Bronchial epithelial cell (primary cell): Measurements from ENCODE around the gene SSTR5. TPM values are rescaled to one million over a fixed set of nuclear protein-coding genes. Genes with fewer than 3 reads are reported as not detected.
"Not testable (repeated sequence)": the region's sequence is repeated elsewhere in the genome, so short reads cannot be mapped to it uniquely, and the experiment has no call there.

Experiments used
- DNase-seq: peaks from one replicate; pipeline ENCODE4 v3.0.0-alpha.2; 2010; ENCODE audit warnings: low read depth
- FAIRE-seq: peaks from 2 replicates; lab custom pipeline; 2011; peaks lifted over from hg19 to GRCh38; lab: Jason Lieb, UNC
- H3K27me3 ChIP-seq: 2 replicates; pipeline ENCODE4 v1.5.1; 2011; ENCODE audit warnings: low read length; ENCODE audit not compliant: control insufficient read depth, insufficient read depth
- H3K36me3 ChIP-seq: 2 replicates; pipeline ENCODE4 v1.5.1; 2011; ENCODE audit warnings: low read length; ENCODE audit not compliant: control insufficient read depth, insufficient read depth
- H3K4me3 ChIP-seq: 2 replicates; pipeline ENCODE4 v1.5.1; 2011; ENCODE audit warnings: mild to moderate bottlenecking, low read depth, low read length, control low read depth
- total RNA-seq: library from RNA; depleted of rRNA; stranded (reverse); fragments of >200 nt; gene quantifications from 2 replicates; pipeline ENCODE4 v1.2.1, GENCODE V29; 2014
- TF ChIP-seq, protein P1 (sequence below): IDR thresholded peaks from 2 replicates; pipeline ENCODE4 v1.5.1; 2011; ENCODE audit warnings: mild to moderate bottlenecking, moderate library complexity, low read length, control low read depth, inconsistent platforms; ENCODE audit not compliant: insufficient read depth, severe bottlenecking

Gene SSTR5
- total RNA-seq, 1 donor from 2014 or later = not detected

DNA sequence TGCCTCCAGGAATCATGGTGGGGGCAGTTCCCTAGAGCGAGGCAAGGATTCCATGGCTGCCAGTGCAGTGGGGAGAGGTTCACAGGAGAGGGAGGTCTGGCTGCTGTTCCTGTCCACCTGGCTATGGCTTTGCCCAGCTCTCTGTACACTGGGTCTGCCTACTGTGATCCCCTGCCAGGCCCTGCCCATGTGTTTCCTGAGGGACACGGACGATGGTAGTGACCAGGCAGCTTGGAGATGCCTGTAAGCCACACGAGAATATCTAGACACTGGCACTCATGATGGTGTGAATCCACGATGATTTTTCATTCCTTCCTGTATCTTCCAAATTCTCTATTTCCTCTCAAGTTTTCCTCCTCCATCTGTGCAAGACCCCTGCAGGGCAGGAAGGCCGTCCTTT, 12.4 kb downstream of the SSTR5 start:
- Histone ChIP-seq H3K27me3 (no peaks in the 10 kb centered on the region), H3K4me3 (no peak overlapping the region), H3K36me3 (no peaks in the 10 kb centered on the region)
- TF ChIP-seq, protein P1, sequence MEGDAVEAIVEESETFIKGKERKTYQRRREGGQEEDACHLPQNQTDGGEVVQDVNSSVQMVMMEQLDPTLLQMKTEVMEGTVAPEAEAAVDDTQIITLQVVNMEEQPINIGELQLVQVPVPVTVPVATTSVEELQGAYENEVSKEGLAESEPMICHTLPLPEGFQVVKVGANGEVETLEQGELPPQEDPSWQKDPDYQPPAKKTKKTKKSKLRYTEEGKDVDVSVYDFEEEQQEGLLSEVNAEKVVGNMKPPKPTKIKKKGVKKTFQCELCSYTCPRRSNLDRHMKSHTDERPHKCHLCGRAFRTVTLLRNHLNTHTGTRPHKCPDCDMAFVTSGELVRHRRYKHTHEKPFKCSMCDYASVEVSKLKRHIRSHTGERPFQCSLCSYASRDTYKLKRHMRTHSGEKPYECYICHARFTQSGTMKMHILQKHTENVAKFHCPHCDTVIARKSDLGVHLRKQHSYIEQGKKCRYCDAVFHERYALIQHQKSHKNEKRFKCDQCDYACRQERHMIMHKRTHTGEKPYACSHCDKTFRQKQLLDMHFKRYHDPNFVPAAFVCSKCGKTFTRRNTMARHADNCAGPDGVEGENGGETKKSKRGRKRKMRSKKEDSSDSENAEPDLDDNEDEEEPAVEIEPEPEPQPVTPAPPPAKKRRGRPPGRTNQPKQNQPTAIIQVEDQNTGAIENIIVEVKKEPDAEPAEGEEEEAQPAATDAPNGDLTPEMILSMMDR = no peak
- no peak for DNase-seq
- no peak for FAIRE-seq

DNA sequence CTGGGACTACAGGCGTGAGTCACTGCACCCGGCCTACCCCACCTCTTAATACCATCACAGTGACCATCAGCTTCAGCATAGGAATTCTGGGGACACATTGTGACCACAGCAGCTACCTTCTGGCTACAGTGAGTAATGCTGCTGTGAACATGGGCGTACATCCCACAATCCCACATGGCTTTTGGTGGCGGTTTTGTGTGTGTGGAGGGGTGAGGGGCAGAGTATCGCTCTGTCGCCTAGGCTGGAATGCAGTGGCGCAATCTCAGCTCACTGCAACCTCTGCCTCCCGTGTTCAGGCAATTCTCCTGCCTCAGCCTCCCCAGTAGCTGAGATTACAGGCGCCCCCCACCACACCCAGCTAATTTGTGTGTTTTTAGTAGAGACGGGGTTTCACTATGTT, 13.9 kb downstream of the SSTR5 start:
- H3K4me3 ChIP-seq, FAIRE-seq, H3K36me3 ChIP-seq, H3K27me3 ChIP-seq, DNase-seq: not testable (repeated sequence)

DNA sequence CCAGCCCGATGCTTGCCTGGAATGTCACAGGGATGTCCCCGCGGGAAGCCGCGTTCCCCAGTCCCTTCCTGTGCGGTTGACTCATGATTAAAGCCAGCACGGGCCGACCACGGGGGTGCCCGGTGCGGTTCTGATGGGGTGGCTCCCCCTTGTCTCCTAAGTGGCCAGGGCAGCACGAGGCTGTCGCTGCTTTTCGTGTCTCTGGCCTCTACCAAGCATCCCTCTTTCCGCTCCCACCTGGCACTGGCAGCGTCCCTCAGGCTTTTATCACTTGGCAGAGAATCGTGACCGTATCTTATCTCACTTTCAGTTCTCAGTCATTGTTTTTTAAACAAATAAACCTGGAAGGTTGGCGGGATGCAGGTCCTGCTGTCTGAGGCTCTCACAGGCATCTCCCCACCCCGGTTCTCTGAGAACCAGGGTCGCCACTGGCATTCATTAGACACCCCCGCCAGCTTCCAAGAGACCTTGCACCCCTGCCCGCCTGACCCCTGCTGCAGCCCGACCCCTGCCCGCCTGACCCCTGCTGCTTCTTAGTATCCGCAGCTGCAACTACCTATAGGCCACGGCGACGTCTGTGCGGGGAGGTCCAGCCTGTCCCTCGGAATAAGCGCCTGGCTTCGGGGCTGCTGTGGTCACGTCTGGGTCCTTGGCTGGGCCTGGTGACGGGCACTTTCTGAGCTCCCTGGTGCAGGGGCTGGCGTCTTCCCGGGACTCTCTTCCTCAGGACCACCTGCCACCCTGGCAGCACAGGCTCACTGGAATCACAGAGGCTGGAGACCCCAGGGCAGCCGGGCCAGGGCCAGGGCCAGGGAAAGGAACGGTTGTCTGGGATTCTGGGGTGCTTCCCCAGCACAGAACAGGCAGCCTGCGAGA, 16.0 kb downstream of the SSTR5 start:
- FAIRE-seq (no peak), DNase-seq (no peak)
- Histone ChIP-seq H3K27me3 (peaks cover 2% of the 10 kb centered on the region), H3K36me3 (no peaks in the 10 kb centered on the region), H3K4me3 (no peak overlapping the region)
- TF ChIP-seq, protein P1 = no peak

DNA sequence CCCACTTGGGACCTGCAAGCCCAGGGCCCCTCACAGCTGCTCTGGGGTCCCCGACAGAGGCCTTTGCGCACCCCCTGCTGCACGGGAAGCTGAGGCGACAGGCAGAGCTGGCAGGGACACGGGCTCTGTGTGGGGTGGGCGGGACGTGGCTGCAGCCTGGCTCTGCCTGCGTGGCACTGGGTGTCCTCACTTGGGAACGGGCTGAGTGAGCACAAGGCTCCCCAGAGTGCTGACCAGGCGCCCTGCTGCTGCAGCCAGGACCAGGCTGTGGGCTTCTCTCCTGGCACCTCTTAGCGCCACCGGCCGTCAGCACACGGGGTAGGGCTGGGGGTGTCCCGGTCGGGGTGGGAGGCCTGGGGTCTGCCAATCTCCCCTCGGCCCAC, 16.9 kb downstream of the SSTR5 start:
- no peaks in the 10 kb centered on the region for H3K36me3 ChIP-seq
- FAIRE-seq (no peak), DNase-seq (no peak)
- TF ChIP-seq, protein P1 = no peak
- no peak overlapping the region for H3K4me3 ChIP-seq
- peaks cover 2% of the 10 kb centered on the region for H3K27me3 ChIP-seq

DNA sequence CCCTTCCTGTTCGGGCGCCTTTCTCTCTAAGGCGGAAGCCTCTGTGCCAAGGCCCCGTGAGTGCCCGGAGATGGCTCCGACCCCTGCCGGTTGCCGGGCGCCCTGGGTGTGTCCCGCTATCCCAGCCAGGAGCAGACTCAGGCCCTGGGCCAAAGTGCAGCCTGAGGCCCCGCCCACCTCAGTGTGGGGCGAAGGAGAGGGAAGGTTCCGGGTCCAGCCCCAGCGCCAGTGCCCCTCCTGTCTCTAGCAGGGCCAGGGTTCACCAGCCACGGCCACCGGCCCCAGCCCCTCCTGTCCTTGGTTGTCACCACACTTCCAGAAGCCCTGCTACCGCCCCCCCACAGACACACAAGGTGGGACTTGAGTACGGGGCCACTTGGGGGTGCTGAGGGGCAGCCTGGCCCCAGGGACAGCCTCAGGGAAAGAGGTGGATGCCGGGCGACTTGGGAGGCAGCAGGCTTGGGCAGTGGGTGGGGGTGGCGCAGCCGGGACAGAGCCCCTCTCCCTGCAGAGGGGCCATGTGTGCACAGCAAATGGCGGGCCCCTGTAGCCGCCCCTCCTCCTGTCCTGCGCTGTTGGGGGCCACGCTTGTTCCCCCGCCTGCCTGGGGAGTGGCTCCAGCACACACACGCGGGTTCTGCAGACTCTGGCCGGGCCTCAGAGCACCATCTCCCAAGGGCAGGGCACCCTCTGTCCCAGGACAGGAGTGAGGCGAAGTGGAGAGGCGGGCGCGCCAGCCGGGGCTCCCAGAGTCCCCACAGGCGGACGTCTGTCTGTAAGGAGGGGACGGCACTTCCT, 17.5 kb downstream of the SSTR5 start:
- no peak overlapping the region for H3K4me3 ChIP-seq
- FAIRE-seq = no peak
- H3K36me3 ChIP-seq = no peaks in the 10 kb centered on the region
- TF ChIP-seq, protein P1 = no peak
- no peak for DNase-seq
- peaks cover 2% of the 10 kb centered on the region for H3K27me3 ChIP-seq
